ENCODE results near the gene CHRND.

- TF ChIP-seq CTCF (IDR thresholded peaks at IDR 0.05; ENCODE audit: poor library complexity): no peak
- no peak for TF ChIP-seq EZH2 (IDR thresholded peaks at IDR 0.05; ENCODE audit: borderline replicate concordance)
These were observed at the start of gene CHRND for GRCh38 chr2:232525791-232526371.
